K562 (cell line): ENCODE results near the gene RPTN. TPM values are rescaled to one million over a fixed set of nuclear protein-coding genes. Genes with fewer than 3 reads are reported as not detected.

Experiments
- ZBTB5 ChIP-seq: fragments of 450-650 bp; IDR thresholded peaks from 2 replicates; pipeline ENCODE4 v1.6.1; 2017; ENCODE audit warnings: antibody characterized with exemption
- ZNF384 ChIP-seq: IDR thresholded peaks from 2 replicates; pipeline ENCODE4 v1.6.1; 2012; ENCODE audit warnings: low read depth, low read length, improper control_type of control experiment
- ZNF407 ChIP-seq: fragments of 450-650 bp; IDR thresholded peaks from 2 replicates; pipeline ENCODE4 v1.6.1; 2016; ENCODE audit warnings: low read depth
- ZNF639 ChIP-seq, 2 experiments: fragments of 200-800 bp in 1 of 2; sonication (Bioruptor generic) in 1 of 2; sonication (generic) in 1 of 2; formaldehyde crosslinking in 1 of 2; IDR thresholded peaks in 1 of 2; conservative IDR thresholded peaks in 1 of 2; 2 replicates each; pipeline versions ENCODE4 v1.5.0 to v1.6.1; 2016 to 2020; ENCODE audit warnings: missing compliant biosample characterization in 1 of 2, missing genetic modification characterization in 1 of 2, missing genetic modification reagents in 1 of 2
- polyA plus RNA-seq, 8 experiments: library from polyadenylated mRNA; depleted of rRNA in 4 of 8; stranded (reverse) in 5 of 8; unstranded in 3 of 8; fragments of >200 nt; fragmentation: Nextera tagmentation in 2 of 8; fragmentation: Illumina TruSeq in 1 of 8; extraction: Ambion mirVana in 2 of 8; extraction: Trizol in 1 of 8; gene quantifications; 2 replicates each; pipeline versions ENCODE4 v1.2.1 to v1.2.3, GENCODE V29; 2011 to 2014; ENCODE audit warnings: inconsistent platforms in 1 of 8, missing spikeins in 1 of 8
- total RNA-seq, 7 experiments: library from RNA; depleted of rRNA in 6 of 7; stranded (reverse); fragments of >200 nt in 6 of 7; fragmentation: Illumina TruSeq in 2 of 7; extraction: Trizol in 2 of 7; gene quantifications; 2 replicates each; pipeline versions ENCODE4 v1.2.1 to v1.2.3, GENCODE V29; 2011 to 2021; ENCODE audit warnings: low replicate concordance in 1 of 7

The RPTN gene
- total and polyA plus RNA-seq, 9 of the 15 experiments (the other 6 are each of a cell fraction or from before 2014, with no cell fraction given), result not detected

DNA sequence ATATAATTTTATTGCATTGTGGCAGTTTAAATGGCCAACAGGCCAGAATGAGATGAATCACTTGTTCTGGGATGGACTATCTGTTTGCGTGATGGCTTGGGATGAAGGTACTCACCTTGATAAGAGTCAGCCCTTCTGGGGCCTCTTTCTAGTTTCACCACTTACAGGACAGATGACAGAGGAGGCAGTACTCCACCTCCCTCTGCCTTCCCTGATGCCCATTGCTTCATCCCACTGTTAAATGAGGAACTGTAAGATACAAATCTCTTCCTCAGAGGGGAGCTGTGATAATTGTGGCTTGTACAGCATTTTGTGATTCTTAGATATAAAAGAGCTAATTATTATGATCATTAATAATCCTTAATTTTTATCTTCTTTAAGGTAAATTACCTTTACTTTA lies 40.1 kb downstream of the RPTN start (continued):
- TF ChIP-seq ZNF639 (CRISPR knock-in tag; conservative IDR thresholded peaks at IDR 0.05 in 1 of 2, IDR thresholded peaks at IDR 0.05 in 1 of 2) (no peak), ZBTB5 (no peak), ZNF407 (no peak), ZNF384 (no peak)
